Activated CD8-positive, alpha-beta memory T cell treated with anti-CD3 and anti-CD28 coated beads, Interleukin-2, amount 10 ng/mL, durations not matched to agents 7 days and 5 days (primary cell): Measurements from ENCODE around the gene IKZF1. TPM values are rescaled to one million over a fixed set of nuclear protein-coding genes. Genes with fewer than 3 reads are reported as not detected.

Source experiments
- ATAC-seq: fragments of 150-1000 bp; cut with Tn5 transposase; one replicate; pipeline ENCODE4 v1.10.0; 2021; ENCODE audit warnings: moderate library complexity
- CTCF ChIA-PET: fragments of 350-600 bp; sonication (Branson Sonifier 250); formaldehyde crosslinking; loops from one replicate; lab custom pipeline; 2021; ENCODE audit warnings: antibody characterized with exemption; lab: Charles Lee
- DNase-seq: peaks from one replicate; pipeline ENCODE4 v3.0.0-alpha.2; 2020
- H3K27ac Mint-ChIP-seq: one replicate; pipeline ENCODE4 v1.8.0; 2021; ENCODE audit warnings: mild to moderate bottlenecking, mixed read lengths
- H3K27me3 Mint-ChIP-seq: one replicate; pipeline ENCODE4 v1.8.0; 2021; ENCODE audit warnings: mixed read lengths
- H3K36me3 Mint-ChIP-seq: one replicate; pipeline ENCODE4 v1.8.0; 2021; ENCODE audit warnings: mild to moderate bottlenecking, mixed read lengths
- H3K4me1 Mint-ChIP-seq: one replicate; pipeline ENCODE4 v1.8.0; 2021; ENCODE audit warnings: mixed read lengths
- H3K4me3 Mint-ChIP-seq: one replicate; pipeline ENCODE4 v1.8.0; 2021; ENCODE audit warnings: mild to moderate bottlenecking, moderate library complexity, mixed read lengths
- H3K9me3 Mint-ChIP-seq: one replicate; pipeline ENCODE4 v1.8.0; 2022; ENCODE audit warnings: low read depth, mixed read lengths
- total RNA-seq, 2 experiments: library from RNA; stranded (reverse); gene quantifications; one replicate each; pipeline ENCODE4 v1.2.3, GENCODE V29; 2021

The IKZF1 gene
- total RNA-seq, 2 experiments from 2014 or later = 348 to 374 TPM

- Mint-ChIP-seq H3K4me3 (peak overlapping the region; percentile 68), H3K4me1 (peaks cover 95% of the 10 kb centered on the region), H3K27me3 (no peaks in the 10 kb centered on the region), H3K27ac (peak overlapping the region; percentile 94), H3K36me3 (peaks cover 71% of the 10 kb centered on the region), H3K9me3 (no peaks in the 10 kb centered on the region)
- ATAC-seq (peak; percentile 32), DNase-seq (peak; percentile 77)
- CTCF ChIA-PET = interaction anchor here (0.9 to 13.9 kb wide), 9 partner anchors 9 to 142 kb away, joined by 3 to 207 read pairs (median 16); partner anchors contain the start of gene IKZF1
Measured at GRCh38 chr7:50347693-50348092, 43.2 kb downstream of the IKZF1 start.

- peak overlapping the region; percentile 18 for H3K4me3 Mint-ChIP-seq
- CTCF ChIA-PET = interaction anchor here (2.1 to 13.9 kb wide), 4 partner anchors 10 to 44 kb away, joined by 5 to 207 read pairs (median 41); partner anchors contain the start of gene IKZF1
- ATAC-seq (no peak), DNase-seq (no peak)
- peaks cover 68% of the 10 kb centered on the region for H3K36me3 Mint-ChIP-seq
- H3K27ac Mint-ChIP-seq = peak overlapping the region; percentile 94
- no peaks in the 10 kb centered on the region for H3K27me3 Mint-ChIP-seq
- H3K9me3 Mint-ChIP-seq = no peaks in the 10 kb centered on the region
- peaks cover 95% of the 10 kb centered on the region for H3K4me1 Mint-ChIP-seq
Measured at GRCh38 chr7:50348469-50349162, 44.1 kb downstream of the IKZF1 start.

- no peak for ATAC-seq
- CTCF ChIA-PET = interaction anchor here (1.0 to 13.9 kb wide), 6 partner anchors 11 to 75 kb away, joined by 3 to 207 read pairs (median 4); no protein-coding TSS in a partner anchor
- peaks cover 95% of the 10 kb centered on the region for H3K4me1 Mint-ChIP-seq
- H3K4me3 Mint-ChIP-seq = peak overlapping the region; percentile 29
- DNase-seq = no peak
- no peaks in the 10 kb centered on the region for H3K9me3 Mint-ChIP-seq
- peaks cover 66% of the 10 kb centered on the region for H3K36me3 Mint-ChIP-seq
- no peaks in the 10 kb centered on the region for H3K27me3 Mint-ChIP-seq
- peak overlapping the region; percentile 94 for H3K27ac Mint-ChIP-seq
Measured at GRCh38 chr7:50349399-50349798, 44.9 kb downstream of the IKZF1 start.

GRCh38 chr7:50349963-50350944 lies 45.7 kb downstream of the IKZF1 start:
- DNase-seq (peak; percentile 92), ATAC-seq (peak; percentile 75)
- no peaks in the 10 kb centered on the region for H3K27me3 Mint-ChIP-seq
- no peaks in the 10 kb centered on the region for H3K9me3 Mint-ChIP-seq
- H3K27ac Mint-ChIP-seq = peak overlapping the region; percentile 94
- H3K4me1 Mint-ChIP-seq = peaks cover 96% of the 10 kb centered on the region
- H3K36me3 Mint-ChIP-seq = peaks cover 70% of the 10 kb centered on the region
- peak overlapping the region; percentile 64 for H3K4me3 Mint-ChIP-seq
- CTCF ChIA-PET = interaction anchor here (0.8 to 13.9 kb wide), 11 partner anchors 12 to 144 kb away, joined by 3 to 207 read pairs (median 4); no protein-coding TSS in a partner anchor

- no peak for DNase-seq
- H3K27ac Mint-ChIP-seq = peak overlapping the region; percentile 94
- H3K4me3 Mint-ChIP-seq = peak overlapping the region; percentile 64
- H3K9me3 Mint-ChIP-seq = no peaks in the 10 kb centered on the region
- CTCF ChIA-PET = interaction anchor here (0.8 to 13.9 kb wide), 10 partner anchors 9 to 145 kb away, joined by 3 to 207 read pairs (median 8); no protein-coding TSS in a partner anchor
- no peaks in the 10 kb centered on the region for H3K27me3 Mint-ChIP-seq
- H3K4me1 Mint-ChIP-seq = peaks cover 96% of the 10 kb centered on the region
- H3K36me3 Mint-ChIP-seq = peaks cover 64% of the 10 kb centered on the region
- ATAC-seq = no peak
Measured at GRCh38 chr7:50351267-50351666, 46.8 kb downstream of the IKZF1 start.

- H3K27ac Mint-ChIP-seq = peak overlapping the region; percentile 94
- H3K4me3 Mint-ChIP-seq = peak overlapping the region; percentile 64
- DNase-seq = no peak
- CTCF ChIA-PET = interaction anchor here (0.9 to 13.9 kb wide), 11 partner anchors 8 to 150 kb away, joined by 3 to 207 read pairs (median 5); no protein-coding TSS in a partner anchor
- no peaks in the 10 kb centered on the region for H3K27me3 Mint-ChIP-seq
- no peaks in the 10 kb centered on the region for H3K9me3 Mint-ChIP-seq
- peaks cover 66% of the 10 kb centered on the region for H3K36me3 Mint-ChIP-seq
- H3K4me1 Mint-ChIP-seq = peaks cover 96% of the 10 kb centered on the region
- ATAC-seq = peak; percentile 62
Measured at GRCh38 chr7:50352282-50352681, 47.8 kb downstream of the IKZF1 start.

GRCh38 chr7:50352751-50353150 lies 48.2 kb downstream of the IKZF1 start:
- H3K9me3 Mint-ChIP-seq = no peaks in the 10 kb centered on the region
- peaks cover 96% of the 10 kb centered on the region for H3K4me1 Mint-ChIP-seq
- CTCF ChIA-PET = interaction anchor here (0.9 to 13.9 kb wide), 12 partner anchors 9 to 151 kb away, joined by 3 to 207 read pairs (median 4); no protein-coding TSS in a partner anchor
- DNase-seq (no peak), ATAC-seq (no peak)
- peak overlapping the region; percentile 94 for H3K27ac Mint-ChIP-seq
- H3K4me3 Mint-ChIP-seq = no peak overlapping the region
- peaks cover 66% of the 10 kb centered on the region for H3K36me3 Mint-ChIP-seq
- H3K27me3 Mint-ChIP-seq = no peaks in the 10 kb centered on the region

GRCh38 chr7:50353201-50353600 lies 48.7 kb downstream of the IKZF1 start:
- H3K4me3 Mint-ChIP-seq = no peak overlapping the region
- DNase-seq (no peak), ATAC-seq (no peak)
- H3K4me1 Mint-ChIP-seq = peaks cover 96% of the 10 kb centered on the region
- no peaks in the 10 kb centered on the region for H3K9me3 Mint-ChIP-seq
- CTCF ChIA-PET = interaction anchor here (0.9 to 13.9 kb wide), 8 partner anchors 9 to 150 kb away, joined by 3 to 207 read pairs (median 5); no protein-coding TSS in a partner anchor
- peak overlapping the region; percentile 94 for H3K27ac Mint-ChIP-seq
- H3K36me3 Mint-ChIP-seq = peaks cover 68% of the 10 kb centered on the region
- H3K27me3 Mint-ChIP-seq = no peaks in the 10 kb centered on the region

GRCh38 chr7:50353894-50354595 lies 49.5 kb downstream of the IKZF1 start:
- H3K4me1 Mint-ChIP-seq = peaks cover 96% of the 10 kb centered on the region
- no peaks in the 10 kb centered on the region for H3K9me3 Mint-ChIP-seq
- H3K27me3 Mint-ChIP-seq = no peaks in the 10 kb centered on the region
- H3K27ac Mint-ChIP-seq = peak overlapping the region; percentile 94
- CTCF ChIA-PET = interaction anchor here (1.1 to 13.9 kb wide), 6 partner anchors 9 to 149 kb away, joined by 3 to 207 read pairs (median 4); no protein-coding TSS in a partner anchor
- DNase-seq (no peak), ATAC-seq (no peak)
- H3K36me3 Mint-ChIP-seq = peaks cover 67% of the 10 kb centered on the region
- no peak overlapping the region for H3K4me3 Mint-ChIP-seq

GRCh38 chr7:50355817-50356178 lies 51.3 kb downstream of the IKZF1 start:
- Mint-ChIP-seq H3K27me3 (no peaks in the 10 kb centered on the region), H3K27ac (peak overlapping the region; percentile 91), H3K36me3 (peaks cover 73% of the 10 kb centered on the region), H3K9me3 (no peaks in the 10 kb centered on the region), H3K4me3 (no peak overlapping the region), H3K4me1 (peaks cover 95% of the 10 kb centered on the region)
- ATAC-seq (no peak), DNase-seq (no peak)
- CTCF ChIA-PET = interaction anchor here (0.9 to 13.9 kb wide), 5 partner anchors 8 to 150 kb away, joined by 3 to 207 read pairs (median 5); no protein-coding TSS in a partner anchor

GRCh38 chr7:50356212-50356944 lies 51.9 kb downstream of the IKZF1 start:
- no peak for DNase-seq
- peaks cover 76% of the 10 kb centered on the region for H3K36me3 Mint-ChIP-seq
- peak overlapping the region; percentile 3 for H3K4me3 Mint-ChIP-seq

GRCh38 chr7:50356945-50357268 lies 52.4 kb downstream of the IKZF1 start:
- Mint-ChIP-seq H3K27ac (peak overlapping the region; percentile 91), H3K36me3 (peaks cover 74% of the 10 kb centered on the region), H3K9me3 (no peaks in the 10 kb centered on the region), H3K4me3 (no peak overlapping the region), H3K27me3 (no peaks in the 10 kb centered on the region), H3K4me1 (peaks cover 95% of the 10 kb centered on the region)
- CTCF ChIA-PET = interaction anchor here (0.9 to 13.9 kb wide), 4 partner anchors 7 to 18 kb away, joined by 3 to 207 read pairs (median 10); no protein-coding TSS in a partner anchor
- no peak for DNase-seq
- no peak for ATAC-seq

More at GRCh38 chr7:50356212-50356944, 51.9 kb downstream of the IKZF1 start:
- peak overlapping the region; percentile 91 for H3K27ac Mint-ChIP-seq
- H3K27me3 Mint-ChIP-seq = no peaks in the 10 kb centered on the region
- no peaks in the 10 kb centered on the region for H3K9me3 Mint-ChIP-seq
- H3K4me1 Mint-ChIP-seq = peaks cover 95% of the 10 kb centered on the region
- CTCF ChIA-PET = interaction anchor here (0.9 to 13.9 kb wide), 5 partner anchors 7 to 151 kb away, joined by 3 to 207 read pairs (median 5); no protein-coding TSS in a partner anchor
- no peak for ATAC-seq
